Keratinocyte (primary cell): ENCODE results near the gene KRTAP10-8.

Experiments used
- EZH2 ChIP-seq: IDR thresholded peaks from one replicate; pipeline ENCODE4 v1.6.1; 2012; ENCODE audit warnings: inconsistent platforms, mild to moderate bottlenecking, low read length, moderate library complexity
- TF ChIP-seq, protein P1 (sequence below), 3 experiments: IDR thresholded peaks in 1 of 3; conservative IDR thresholded peaks in 1 of 3; optimal IDR thresholded peaks in 1 of 3; 2 replicates in 2 of 3; 3 replicates in 1 of 3; pipeline versions ENCODE3 to v1.5.1; 2011; ENCODE audit warnings: low read length in 3 of 3, mild to moderate bottlenecking in 3 of 3, moderate library complexity in 2 of 3, control low read depth in 1 of 3, inconsistent platforms in 1 of 3; ENCODE audit not compliant: insufficient read depth in 2 of 3; ENCODE audit errors: extremely low read depth in 1 of 3

- TF ChIP-seq, protein P1, sequence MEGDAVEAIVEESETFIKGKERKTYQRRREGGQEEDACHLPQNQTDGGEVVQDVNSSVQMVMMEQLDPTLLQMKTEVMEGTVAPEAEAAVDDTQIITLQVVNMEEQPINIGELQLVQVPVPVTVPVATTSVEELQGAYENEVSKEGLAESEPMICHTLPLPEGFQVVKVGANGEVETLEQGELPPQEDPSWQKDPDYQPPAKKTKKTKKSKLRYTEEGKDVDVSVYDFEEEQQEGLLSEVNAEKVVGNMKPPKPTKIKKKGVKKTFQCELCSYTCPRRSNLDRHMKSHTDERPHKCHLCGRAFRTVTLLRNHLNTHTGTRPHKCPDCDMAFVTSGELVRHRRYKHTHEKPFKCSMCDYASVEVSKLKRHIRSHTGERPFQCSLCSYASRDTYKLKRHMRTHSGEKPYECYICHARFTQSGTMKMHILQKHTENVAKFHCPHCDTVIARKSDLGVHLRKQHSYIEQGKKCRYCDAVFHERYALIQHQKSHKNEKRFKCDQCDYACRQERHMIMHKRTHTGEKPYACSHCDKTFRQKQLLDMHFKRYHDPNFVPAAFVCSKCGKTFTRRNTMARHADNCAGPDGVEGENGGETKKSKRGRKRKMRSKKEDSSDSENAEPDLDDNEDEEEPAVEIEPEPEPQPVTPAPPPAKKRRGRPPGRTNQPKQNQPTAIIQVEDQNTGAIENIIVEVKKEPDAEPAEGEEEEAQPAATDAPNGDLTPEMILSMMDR (optimal IDR thresholded peaks at IDR 0.05 in 1 of 3, IDR thresholded peaks at IDR 0.05 in 1 of 3, conservative IDR thresholded peaks at IDR 0.05 in 1 of 3; ENCODE audit: extremely low read depth in 1 of 3, insufficient read depth in 2 of 3, low read length in 3 of 3), result no peak
- no peak for TF ChIP-seq EZH2
Observed at GRCh38 chr21:44632067-44632466, 20.2 kb downstream of the KRTAP10-8 start.
